NB4 (cell line): ENCODE results near the gene GPATCH3.

Experiments
- MYC ChIP-seq: IDR thresholded peaks from 2 replicates; pipeline ENCODE4 v1.6.1; 2011; ENCODE audit warnings: low read depth, low read length
- POLR2A ChIP-seq: IDR thresholded peaks from 2 replicates; pipeline ENCODE4 v1.6.1; 2011; ENCODE audit warnings: mild to moderate bottlenecking; ENCODE audit not compliant: insufficient read length; ENCODE audit errors: extremely low read depth
- TF ChIP-seq, protein P1 (sequence below): IDR thresholded peaks from one replicate; pipeline ENCODE4 v1.5.1; 2012; ENCODE audit warnings: low read depth, low read length
- TF ChIP-seq, protein P2 (sequence below): IDR thresholded peaks from 2 replicates; pipeline ENCODE4 v1.6.1; 2011; ENCODE audit warnings: low read depth, low read length

DNA sequence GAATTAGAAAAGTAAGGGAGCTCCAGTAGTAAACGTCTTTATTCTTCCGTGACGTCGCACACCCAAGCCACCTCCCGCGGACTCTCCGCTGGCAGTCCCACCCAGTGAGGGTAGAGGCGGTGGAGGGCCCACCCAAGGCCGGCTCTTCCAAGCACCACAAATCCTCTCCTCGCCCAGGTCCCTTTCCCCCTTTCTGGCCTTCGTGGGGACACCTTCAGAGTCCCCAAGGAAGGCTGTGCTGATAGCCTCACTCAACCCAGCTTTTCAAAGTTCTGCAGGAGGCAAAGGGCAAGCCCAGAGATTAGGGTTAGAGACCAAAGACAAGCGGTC is 9.8 kb downstream of the GPATCH3 start:
- TF ChIP-seq, protein P1, sequence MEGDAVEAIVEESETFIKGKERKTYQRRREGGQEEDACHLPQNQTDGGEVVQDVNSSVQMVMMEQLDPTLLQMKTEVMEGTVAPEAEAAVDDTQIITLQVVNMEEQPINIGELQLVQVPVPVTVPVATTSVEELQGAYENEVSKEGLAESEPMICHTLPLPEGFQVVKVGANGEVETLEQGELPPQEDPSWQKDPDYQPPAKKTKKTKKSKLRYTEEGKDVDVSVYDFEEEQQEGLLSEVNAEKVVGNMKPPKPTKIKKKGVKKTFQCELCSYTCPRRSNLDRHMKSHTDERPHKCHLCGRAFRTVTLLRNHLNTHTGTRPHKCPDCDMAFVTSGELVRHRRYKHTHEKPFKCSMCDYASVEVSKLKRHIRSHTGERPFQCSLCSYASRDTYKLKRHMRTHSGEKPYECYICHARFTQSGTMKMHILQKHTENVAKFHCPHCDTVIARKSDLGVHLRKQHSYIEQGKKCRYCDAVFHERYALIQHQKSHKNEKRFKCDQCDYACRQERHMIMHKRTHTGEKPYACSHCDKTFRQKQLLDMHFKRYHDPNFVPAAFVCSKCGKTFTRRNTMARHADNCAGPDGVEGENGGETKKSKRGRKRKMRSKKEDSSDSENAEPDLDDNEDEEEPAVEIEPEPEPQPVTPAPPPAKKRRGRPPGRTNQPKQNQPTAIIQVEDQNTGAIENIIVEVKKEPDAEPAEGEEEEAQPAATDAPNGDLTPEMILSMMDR, result no peak
- TF ChIP-seq POLR2A (no peak), MYC (no peak)
- TF ChIP-seq, protein P2, sequence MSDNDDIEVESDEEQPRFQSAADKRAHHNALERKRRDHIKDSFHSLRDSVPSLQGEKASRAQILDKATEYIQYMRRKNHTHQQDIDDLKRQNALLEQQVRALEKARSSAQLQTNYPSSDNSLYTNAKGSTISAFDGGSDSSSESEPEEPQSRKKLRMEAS, result no peak
